B cell (primary cell): ENCODE data around the gene DGKQ. TPM values are rescaled to one million over a fixed set of nuclear protein-coding genes. Genes with fewer than 3 reads are reported as not detected.

Source experiments
- ATAC-seq: fragments of 200-7000 bp; cut with Tn5 transposase; one replicate; pipeline ENCODE4 v1.10.0; 2021; ENCODE audit warnings: low read depth, mild to moderate bottlenecking, moderate number of reproducible peaks, moderate library complexity
- CTCF ChIA-PET: fragments of 350-600 bp; sonication (Branson Sonifier 250); formaldehyde crosslinking; loops from one replicate; lab custom pipeline; 2021; ENCODE audit warnings: antibody characterized with exemption, inconsistent platforms; lab: Charles Lee
- POLR2A ChIA-PET: fragments of 350-600 bp; sonication (Branson Sonifier 250); formaldehyde crosslinking; loops from one replicate; lab custom pipeline; 2021; ENCODE audit warnings: antibody characterized with exemption; lab: Charles Lee
- DNase-seq: peaks from one replicate; pipeline ENCODE4 v3.0.0; 2013
- H2AFZ ChIP-seq: 2 replicates; pipeline ENCODE4 v1.6.1; 2012; ENCODE audit warnings: mild to moderate bottlenecking, low read depth, low read length; ENCODE audit not compliant: insufficient read depth, poor library complexity, severe bottlenecking
- H3K27ac ChIP-seq, 2 donors: 1 replicate in 1 of 2; 2 replicates in 1 of 2; pipeline ENCODE4 v1.5.1; 2012 to 2013; ENCODE audit warnings: low read length in 2 of 2, mild to moderate bottlenecking in 2 of 2, moderate library complexity in 1 of 2
- H3K27me3 ChIP-seq, 4 experiments: fragments of 200-600 bp in 1 of 4; sonication (generic) in 1 of 4; replicated peaks in 1 of 4; 1 replicate in 2 of 4; 2 replicates in 2 of 4; pipeline versions ENCODE4 v1.6.1 to v1.7.0; 2013 to 2016; ENCODE audit warnings: low read length in 3 of 4, mild to moderate bottlenecking in 2 of 4, mixed read lengths in 1 of 4, moderate library complexity in 1 of 4; ENCODE audit not compliant: insufficient read depth in 4 of 4, control insufficient read depth in 3 of 4; ENCODE audit errors: control extremely low read depth in 1 of 4
- H3K36me3 ChIP-seq, 2 experiments: replicated peaks in 1 of 2; 1 replicate in 1 of 2; 2 replicates in 1 of 2; pipeline versions ENCODE4 v1.6.1 to v1.7.1; 2013; ENCODE audit warnings: low read length in 1 of 2; ENCODE audit not compliant: insufficient read depth in 2 of 2, control insufficient read depth in 1 of 2; ENCODE audit errors: control extremely low read depth in 1 of 2, extremely low read depth in 1 of 2
- H3K4me1 ChIP-seq, 2 donors: fragments of 200-600 bp in 1 of 2; sonication (generic) in 1 of 2; 1 replicate in 1 of 2; 2 replicates in 1 of 2; pipeline versions ENCODE4 v1.5.1 to v1.6.1; 2013 to 2017; ENCODE audit warnings: low read length in 2 of 2; ENCODE audit not compliant: control insufficient read depth in 2 of 2, insufficient read depth in 2 of 2
- H3K4me2 ChIP-seq: replicated peaks from 2 replicates; pipeline ENCODE3; 2012; ENCODE audit warnings: mild to moderate bottlenecking, low read depth, low read length; ENCODE audit not compliant: poor library complexity, severe bottlenecking
- H3K4me3 ChIP-seq, 5 experiments: fragments of 200-600 bp in 1 of 5; sonication (generic) in 1 of 5; 1 replicate in 3 of 5; 2 replicates in 2 of 5; pipeline versions ENCODE4 v1.5.1 to v1.7.0; 2011 to 2016; ENCODE audit warnings: low read length in 4 of 5, mild to moderate bottlenecking in 4 of 5, low read depth in 2 of 5, control low read depth in 1 of 5, moderate library complexity in 1 of 5; ENCODE audit not compliant: insufficient read depth in 1 of 5; ENCODE audit errors: control extremely low read depth in 1 of 5, extremely low read depth in 1 of 5
- H3K79me2 ChIP-seq: fragments of 200-600 bp; sonication (generic); one replicate; pipeline ENCODE4 v1.6.0; 2016; ENCODE audit warnings: low read length; ENCODE audit not compliant: control insufficient read depth, insufficient read depth
- H3K9ac ChIP-seq: fragments of 200-600 bp; sonication (generic); 2 replicates; pipeline ENCODE4 v1.6.1; 2017; ENCODE audit warnings: mild to moderate bottlenecking, low read length, moderate library complexity
- H3K9me3 ChIP-seq, 3 donors: one replicate each; pipeline versions ENCODE4 v1.6.1 to v1.7.1; 2013; ENCODE audit warnings: low read length in 2 of 3; ENCODE audit not compliant: control insufficient read depth in 2 of 3, insufficient read depth in 1 of 3; ENCODE audit errors: control extremely low read depth in 1 of 3
- H4K20me1 ChIP-seq: 2 replicates; pipeline ENCODE4 v1.6.0; 2012; ENCODE audit warnings: mild to moderate bottlenecking, low read length; ENCODE audit not compliant: insufficient read depth, control insufficient read depth, poor library complexity, severe bottlenecking
- H3K27ac Mint-ChIP-seq: one replicate; pipeline ENCODE4 v1.8.0; 2021; ENCODE audit warnings: mixed read lengths
- H3K27me3 Mint-ChIP-seq: one replicate; pipeline ENCODE4 v1.8.0; 2021; ENCODE audit warnings: mixed read lengths
- H3K4me1 Mint-ChIP-seq: one replicate; pipeline ENCODE4 v1.8.0; 2021; ENCODE audit warnings: mixed read lengths
- H3K4me3 Mint-ChIP-seq: one replicate; pipeline ENCODE4 v1.8.0; 2021; ENCODE audit warnings: mixed read lengths
- H3K9me3 Mint-ChIP-seq: one replicate; pipeline ENCODE4 v1.8.0; 2022; ENCODE audit warnings: mixed read lengths; ENCODE audit not compliant: insufficient read depth
- EZH2 ChIP-seq: IDR thresholded peaks from 2 replicates; pipeline ENCODE4 v1.6.1; 2012; ENCODE audit warnings: borderline replicate concordance, low read depth, mild to moderate bottlenecking, moderate library complexity, low read length; ENCODE audit not compliant: insufficient read depth, poor library complexity, severe bottlenecking
- WGBS: methylation state at CpG from one replicate; pipeline ENCODE4 v1.1.5; 2013; ENCODE audit warnings: missing lambda C conversion rate; ENCODE audit not compliant: insufficient coverage; 5-methylcytosine and 5-hydroxymethylcytosine counted together
- intact Hi-C: fragments of 100-400 bp; cut with micrococcal nuclease; formaldehyde crosslinking; loops from one replicate; pipeline ENCODE4 v1.10.0; 2022
- polyA plus RNA-seq: library from polyadenylated mRNA; depleted of rRNA; stranded (reverse); fragments of >200 nt; gene quantifications from 2 replicates; pipeline ENCODE4 v1.2.3, GENCODE V29; 2012
- total RNA-seq, 2 donors: library from RNA; stranded (reverse); fragments of 120-200 nt in 1 of 2; gene quantifications; 1 replicate in 1 of 2; 2 replicates in 1 of 2; pipeline versions ENCODE4 v1.2.3 to v1.2.4, GENCODE V29; 2013 to 2022
- TF ChIP-seq, protein P1 (sequence below): fragments of 200-600 bp; IDR thresholded peaks from one replicate; pipeline ENCODE4 v1.8.0; 2022; ENCODE audit warnings: antibody characterized with exemption, mild to moderate bottlenecking

Gene DGKQ
- total and polyA plus RNA-seq, 2 donors (not counting 1 experiment from before 2014, with no cell fraction given) = 22.6 to 30.4 TPM

DNA sequence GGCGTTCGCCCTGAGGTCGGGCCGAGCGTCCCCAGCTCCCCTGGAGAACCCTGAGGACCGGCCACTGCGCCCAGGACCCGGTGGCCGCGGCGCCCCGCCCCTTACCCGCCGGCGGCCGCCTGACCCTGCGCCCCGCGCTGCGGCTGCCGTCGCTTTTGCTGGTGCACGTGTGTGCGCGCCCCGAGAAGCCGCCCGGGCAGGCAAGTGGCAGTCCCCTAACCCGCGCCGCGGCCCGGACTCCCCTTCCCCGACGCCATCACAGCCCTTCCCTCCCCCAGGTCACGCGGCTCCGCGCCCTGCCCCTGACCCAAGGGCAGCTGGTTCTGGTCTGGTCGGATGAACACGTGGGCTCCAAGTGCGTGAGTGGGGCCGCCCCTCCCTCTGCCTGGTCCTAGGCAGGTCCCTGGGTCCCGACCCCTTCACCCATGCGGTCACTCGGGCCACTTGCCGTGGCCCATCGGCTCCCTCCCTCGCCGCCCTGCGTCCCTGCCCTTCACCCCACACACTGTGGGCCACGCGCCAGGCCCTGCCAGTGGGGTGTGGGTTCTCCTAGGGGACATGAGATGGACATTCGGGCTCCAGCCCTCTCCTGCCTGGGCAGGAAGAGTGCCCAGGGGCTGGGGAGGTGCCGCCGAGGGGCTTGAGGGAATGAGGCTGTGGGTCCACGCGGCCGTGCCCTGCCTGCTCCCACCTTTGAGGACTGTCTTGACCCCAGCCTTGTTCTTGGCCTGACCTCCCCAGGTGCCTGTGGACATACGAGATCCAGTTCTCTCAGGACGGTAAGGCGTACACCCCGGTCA lies 30.1 kb upstream of the DGKQ start:
- no peak overlapping the region for H3K4me3 ChIP-seq
- Mint-ChIP-seq H3K27me3 (peaks cover 41% of the 10 kb centered on the region), H3K27ac (no peak overlapping the region), H3K4me3 (no peak overlapping the region), H3K9me3 (peaks cover 3% of the 10 kb centered on the region), H3K4me1 (peaks cover 22% of the 10 kb centered on the region)
- TF ChIP-seq, protein P1, sequence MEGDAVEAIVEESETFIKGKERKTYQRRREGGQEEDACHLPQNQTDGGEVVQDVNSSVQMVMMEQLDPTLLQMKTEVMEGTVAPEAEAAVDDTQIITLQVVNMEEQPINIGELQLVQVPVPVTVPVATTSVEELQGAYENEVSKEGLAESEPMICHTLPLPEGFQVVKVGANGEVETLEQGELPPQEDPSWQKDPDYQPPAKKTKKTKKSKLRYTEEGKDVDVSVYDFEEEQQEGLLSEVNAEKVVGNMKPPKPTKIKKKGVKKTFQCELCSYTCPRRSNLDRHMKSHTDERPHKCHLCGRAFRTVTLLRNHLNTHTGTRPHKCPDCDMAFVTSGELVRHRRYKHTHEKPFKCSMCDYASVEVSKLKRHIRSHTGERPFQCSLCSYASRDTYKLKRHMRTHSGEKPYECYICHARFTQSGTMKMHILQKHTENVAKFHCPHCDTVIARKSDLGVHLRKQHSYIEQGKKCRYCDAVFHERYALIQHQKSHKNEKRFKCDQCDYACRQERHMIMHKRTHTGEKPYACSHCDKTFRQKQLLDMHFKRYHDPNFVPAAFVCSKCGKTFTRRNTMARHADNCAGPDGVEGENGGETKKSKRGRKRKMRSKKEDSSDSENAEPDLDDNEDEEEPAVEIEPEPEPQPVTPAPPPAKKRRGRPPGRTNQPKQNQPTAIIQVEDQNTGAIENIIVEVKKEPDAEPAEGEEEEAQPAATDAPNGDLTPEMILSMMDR = no peak
- TF ChIP-seq EZH2 = no peak
- no peaks in the 10 kb centered on the region for H3K36me3 ChIP-seq
- peaks cover 0 to 74% (median 31%) of the 10 kb centered on the region in 4 experiments for H3K27me3 ChIP-seq
- DNase-seq (no peak), ATAC-seq (no peak)
- no peaks in the 10 kb centered on the region for H3K79me2 ChIP-seq
- ChIA-PET POLR2A (no interaction called here), CTCF (no interaction called here)
- 32% methylated on average over 51 of the region's 63 CpGs for WGBS
- intact Hi-C loops = no loop called here
- H3K9me3 ChIP-seq = peaks cover 0 to 44% (median 0%) of the 10 kb centered on the region in 3 donors
- H4K20me1 ChIP-seq = no peaks in the 10 kb centered on the region
- no peak overlapping the region for H2AFZ ChIP-seq
- H3K27ac ChIP-seq = no peak overlapping the region
- no peak overlapping the region for H3K9ac ChIP-seq
- peaks cover 23 to 32% of the 10 kb centered on the region in 2 donors for H3K4me1 ChIP-seq
- peak overlapping the region; percentile 33 for H3K4me2 ChIP-seq

DNA sequence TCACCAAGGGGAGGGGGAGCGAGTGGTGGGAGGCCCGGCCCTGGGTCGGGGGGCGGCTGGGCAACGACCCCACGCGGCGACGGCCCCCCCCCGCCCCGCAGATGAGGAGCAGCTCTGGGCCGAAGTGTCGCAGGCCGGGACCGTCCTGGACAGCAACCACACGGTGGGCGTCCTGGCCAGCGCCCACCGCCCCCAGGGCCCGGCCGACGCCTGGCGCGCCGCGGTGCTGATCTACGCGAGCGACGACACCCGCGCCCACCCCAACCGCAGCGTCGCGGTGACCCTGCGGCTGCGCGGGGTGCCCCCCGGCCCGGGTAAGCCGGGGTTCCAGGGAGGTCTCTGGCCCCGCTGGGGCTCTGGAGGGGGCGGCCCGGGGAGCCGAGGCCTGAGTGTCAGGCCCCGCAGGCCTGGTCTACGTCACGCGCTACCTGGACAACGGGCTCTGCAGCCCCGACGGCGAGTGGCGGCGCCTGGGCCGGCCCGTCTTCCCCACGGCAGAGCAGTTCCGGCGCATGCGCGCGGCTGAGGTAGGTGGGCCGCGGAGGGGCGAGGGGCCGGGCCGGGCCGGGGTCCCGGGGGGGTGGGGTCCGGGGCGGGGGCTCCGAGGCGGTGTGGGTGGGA lies 29.4 kb upstream of the DGKQ start:
- POLR2A ChIA-PET = no interaction called here
- Histone ChIP-seq H3K4me2 (peak overlapping the region; percentile 54), H3K4me1 (peaks cover 27 to 39% of the 10 kb centered on the region in 2 donors), H3K79me2 (no peaks in the 10 kb centered on the region), H3K27ac (no peak overlapping the region), H3K4me3 (no peak overlapping the region), H3K36me3 (no peaks in the 10 kb centered on the region), H3K9me3 (peaks cover 0 to 50% (median 0%) of the 10 kb centered on the region in 3 donors), H3K9ac (no peak overlapping the region), H3K27me3 (peaks cover 0 to 74% (median 36%) of the 10 kb centered on the region in 4 experiments), H4K20me1 (peaks cover 6% of the 10 kb centered on the region), H2AFZ (no peak overlapping the region)
- Mint-ChIP-seq H3K4me3 (no peak overlapping the region), H3K9me3 (peaks cover 3% of the 10 kb centered on the region), H3K4me1 (peaks cover 28% of the 10 kb centered on the region), H3K27ac (no peak overlapping the region), H3K27me3 (peaks cover 40% of the 10 kb centered on the region)
- WGBS = 8% methylated on average over 56 of the region's 75 CpGs
- no peak for DNase-seq
- no peak for ATAC-seq
- TF ChIP-seq, protein P1 = no peak
- peak; percentile 60 for TF ChIP-seq EZH2
- CTCF ChIA-PET = no interaction called here
- intact Hi-C loops = no loop called here
